ENCODE results near the gene CDK6.
"Not testable (repeated sequence)": the region's sequence is repeated elsewhere in the genome, so short reads cannot be mapped to it uniquely, and the experiment has no call there.

The CDK6 gene

DNA sequence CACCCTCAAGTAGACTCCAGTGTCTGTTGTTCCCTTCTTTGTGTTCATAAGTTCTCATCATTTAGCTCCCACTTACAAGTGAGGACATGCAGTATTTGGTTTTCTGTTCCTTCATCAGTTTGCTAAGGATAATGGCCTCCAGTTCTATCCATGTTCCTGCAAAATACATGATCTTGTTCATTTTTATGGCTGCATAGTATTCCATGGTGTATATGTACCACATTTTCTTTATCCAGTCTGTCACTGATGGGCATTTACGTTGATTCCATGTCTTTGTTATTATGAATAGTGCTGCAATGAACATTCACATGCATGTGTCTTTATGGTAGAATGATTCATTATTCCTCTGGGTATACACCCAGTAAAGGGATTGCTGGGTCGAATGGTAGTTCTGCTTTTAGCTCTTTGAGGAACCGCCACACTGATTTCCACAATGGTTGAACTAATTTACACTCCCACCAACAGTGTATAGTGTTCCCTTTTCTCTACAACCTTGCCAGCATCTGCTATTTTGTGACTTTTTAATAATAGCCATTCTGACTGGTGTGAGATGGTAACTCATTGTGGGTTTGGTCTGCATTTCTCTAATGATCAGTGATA lies 79.0 kb downstream of the CDK6 start:
- DNase-seq, result not testable (repeated sequence)

DNA sequence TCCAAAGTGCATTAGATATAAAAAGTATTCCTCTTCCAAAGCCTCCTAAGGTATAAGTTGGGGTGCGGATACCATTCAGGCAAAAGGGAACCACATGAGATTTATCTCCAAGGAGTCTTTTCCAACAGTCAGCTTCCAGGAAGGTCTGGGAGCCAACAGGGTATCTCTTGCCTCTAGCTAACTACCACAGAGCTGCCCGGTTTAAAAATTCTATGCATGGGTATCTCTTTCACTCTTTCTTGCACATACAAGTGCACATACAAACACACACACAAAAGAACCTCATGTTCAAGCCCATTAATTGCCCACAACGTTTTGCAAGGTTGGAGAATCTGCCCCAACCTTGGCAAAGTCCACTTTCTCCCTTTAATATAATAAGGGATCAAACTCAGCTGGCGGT lies 80.7 kb downstream of the CDK6 start:
- DNase-seq, result no peak

DNA sequence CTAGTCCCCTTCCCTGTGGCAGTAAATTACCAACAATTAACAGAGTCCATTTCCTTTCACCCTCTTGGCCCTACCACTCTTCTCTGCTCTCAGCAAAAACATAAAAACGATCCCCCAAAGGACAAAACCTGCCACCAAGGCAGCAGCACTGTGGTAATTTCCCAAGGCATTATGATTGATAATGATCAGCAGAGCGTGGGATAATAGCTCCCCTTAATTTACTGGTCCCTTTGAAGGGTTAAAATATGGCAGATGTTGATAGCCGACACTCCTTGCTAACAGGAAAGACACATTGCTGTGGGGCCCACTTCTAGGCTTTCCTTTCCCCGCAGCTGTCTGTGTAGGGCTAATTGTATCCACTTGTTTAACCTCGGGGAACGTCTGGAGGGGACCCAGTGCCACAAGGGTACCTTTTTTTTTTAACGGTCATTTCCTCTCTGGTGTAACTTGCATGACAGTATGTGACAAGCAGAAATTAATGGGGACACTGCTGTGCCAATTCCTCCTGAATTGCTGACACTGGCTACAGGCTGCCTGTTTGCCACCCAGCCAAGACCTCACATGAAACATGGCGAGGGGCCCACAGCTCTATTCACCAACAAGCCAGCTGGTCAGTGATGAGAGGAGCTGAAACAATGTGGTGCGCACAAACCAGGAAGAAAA lies 81.3 kb downstream of the CDK6 start:
- DNase-seq, result no peak

DNA sequence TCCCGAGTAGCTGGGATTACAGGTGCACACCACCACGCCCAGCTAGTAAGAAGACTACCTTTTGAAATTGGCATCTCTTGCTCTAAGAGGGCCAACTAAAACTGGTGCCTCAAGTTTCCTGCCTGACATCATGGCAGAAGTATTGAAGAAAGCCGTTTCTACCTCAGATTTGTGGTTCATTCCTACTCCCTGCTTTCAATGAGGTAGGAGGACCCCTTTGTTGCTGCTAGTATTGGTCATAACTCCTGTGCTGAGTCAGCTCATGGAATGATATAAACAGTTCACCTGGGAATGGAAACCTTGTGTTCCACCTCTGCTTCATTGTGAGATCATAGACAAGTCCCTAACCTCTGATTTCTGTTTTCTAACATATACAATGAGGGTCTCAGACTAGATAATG lies 82.8 kb downstream of the CDK6 start:
- no peak for DNase-seq

DNA sequence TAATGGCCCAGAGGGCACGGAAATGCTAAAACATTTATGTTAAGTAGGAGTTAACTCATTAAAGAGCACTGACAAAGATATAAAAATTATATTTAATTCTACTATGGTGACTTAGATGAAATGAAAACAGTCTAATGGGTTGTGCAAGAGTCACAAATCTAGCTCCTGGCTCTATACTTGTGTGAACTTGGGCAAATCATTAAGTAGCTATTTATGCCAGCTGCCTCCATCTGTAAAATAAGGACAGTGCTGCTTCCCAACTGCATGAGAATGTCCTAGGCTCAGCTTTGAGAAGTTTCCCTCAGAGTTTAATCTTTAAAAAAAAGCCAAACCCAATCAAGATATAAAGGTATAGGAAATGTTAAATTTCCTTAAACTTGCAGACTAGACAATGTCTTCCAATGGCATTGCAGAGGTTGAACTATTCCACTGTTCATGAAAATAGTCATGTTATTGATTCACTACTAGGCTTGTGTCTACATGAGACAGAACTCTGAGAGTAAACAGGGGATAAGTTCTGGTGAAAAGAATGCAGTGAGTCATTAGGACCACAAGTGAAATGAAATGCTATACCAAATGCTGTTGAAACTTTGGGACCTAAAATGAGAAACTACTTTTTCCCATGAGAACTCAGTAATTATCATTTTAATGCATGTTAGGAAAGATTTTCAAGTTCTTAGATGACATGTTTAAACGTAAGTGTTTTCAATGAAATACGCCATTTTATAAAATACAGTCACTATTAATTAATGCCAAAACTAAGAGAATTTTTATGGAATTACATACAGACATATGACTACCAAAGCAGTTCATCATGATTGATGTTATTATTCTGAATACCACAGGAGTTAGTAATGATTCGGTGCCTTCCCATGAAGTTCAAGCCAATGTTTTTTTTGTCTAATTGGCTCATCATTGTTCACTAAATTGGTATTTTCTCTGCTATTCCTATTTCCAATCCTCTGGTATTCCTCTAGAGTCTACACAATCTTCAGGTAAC lies 84.2 kb downstream of the CDK6 start:
- no peak for DNase-seq

DNA sequence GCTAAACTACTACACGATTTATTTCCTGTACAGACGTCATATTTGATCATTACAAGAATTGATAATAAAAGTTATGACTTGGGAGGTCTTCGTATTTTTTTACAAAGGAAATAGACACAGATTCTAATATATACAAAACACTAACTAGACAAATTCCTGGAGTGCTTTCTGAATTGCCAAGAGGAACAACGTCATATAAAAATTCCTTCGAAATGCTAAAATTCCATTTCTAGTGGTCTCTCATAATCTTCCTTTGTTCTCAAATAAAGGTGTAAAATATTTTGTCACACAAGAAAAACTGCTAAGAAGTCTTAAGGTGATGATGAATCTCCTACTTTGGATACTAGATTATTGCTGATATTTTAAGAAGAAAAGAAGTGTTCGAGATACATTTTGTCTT lies 85.4 kb downstream of the CDK6 start:
- DNase-seq, result no peak

DNA sequence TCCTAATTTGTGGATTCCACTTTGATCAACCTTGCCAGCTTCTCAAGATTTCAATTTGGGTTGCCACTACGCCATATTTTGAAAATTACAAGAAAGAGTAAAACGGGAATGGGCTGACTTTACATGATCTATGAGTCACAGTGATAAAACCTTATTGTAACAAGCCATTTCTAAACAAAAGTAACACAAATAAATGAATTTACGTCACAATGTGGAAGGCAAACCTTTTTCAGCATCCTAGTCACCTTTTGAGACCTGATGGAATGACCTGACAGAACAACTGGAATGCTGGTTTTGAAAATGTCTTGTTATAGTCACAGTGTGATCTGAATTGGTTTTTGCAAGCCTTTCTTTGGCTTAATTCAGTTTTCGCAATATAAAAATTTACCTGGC lies 85.9 kb downstream of the CDK6 start:
- DNase-seq, result no peak

DNA sequence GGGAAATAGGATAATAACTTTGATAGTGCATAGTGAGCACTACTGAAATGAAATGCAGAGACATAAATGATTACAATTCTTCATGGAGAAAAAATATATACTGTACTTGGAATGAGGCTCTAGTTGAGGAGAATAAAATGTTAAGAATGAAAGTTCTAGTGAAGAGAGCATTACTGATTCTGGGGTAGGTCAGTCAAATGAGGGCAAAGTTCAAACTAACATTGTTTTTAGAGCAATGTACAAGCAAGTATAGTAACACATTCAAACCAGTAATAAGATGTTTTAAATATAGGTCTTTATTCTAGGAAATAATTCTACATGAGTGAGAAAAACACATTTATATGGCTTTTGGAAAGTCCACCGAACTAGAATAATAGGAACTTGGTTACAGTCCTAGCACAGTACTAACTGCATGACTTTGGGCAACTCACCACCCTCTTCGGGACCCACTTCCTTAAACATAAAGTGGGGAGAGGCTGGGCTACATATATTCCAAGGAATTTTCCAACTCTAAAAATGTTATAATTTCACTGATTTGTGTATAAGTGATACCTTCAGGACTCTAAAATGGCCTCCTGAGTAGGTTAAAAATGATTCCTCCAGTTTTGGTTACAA lies 86.4 kb downstream of the CDK6 start:
- DNase-seq, result no peak

DNA sequence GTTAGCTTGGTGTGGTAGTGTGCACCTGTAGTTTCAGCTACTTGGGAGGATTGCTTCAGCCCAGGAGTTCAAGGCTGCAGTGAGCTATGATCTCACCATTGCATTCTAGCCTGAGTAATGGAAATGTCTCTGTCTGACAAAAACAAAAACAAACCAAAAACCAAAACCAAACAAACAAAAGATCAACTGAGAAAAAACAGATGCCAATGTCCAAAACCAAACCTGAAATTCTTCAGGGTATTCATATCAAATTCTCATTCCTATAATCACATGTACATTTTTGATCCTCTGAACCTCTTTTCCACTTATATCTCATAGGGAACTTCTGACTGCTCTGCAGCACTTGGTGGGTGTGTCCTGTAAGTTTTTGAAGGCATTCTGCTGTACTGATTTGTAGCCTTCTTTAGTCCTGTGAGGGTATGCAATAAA lies 87.0 kb downstream of the CDK6 start:
- DNase-seq, result no peak

DNA sequence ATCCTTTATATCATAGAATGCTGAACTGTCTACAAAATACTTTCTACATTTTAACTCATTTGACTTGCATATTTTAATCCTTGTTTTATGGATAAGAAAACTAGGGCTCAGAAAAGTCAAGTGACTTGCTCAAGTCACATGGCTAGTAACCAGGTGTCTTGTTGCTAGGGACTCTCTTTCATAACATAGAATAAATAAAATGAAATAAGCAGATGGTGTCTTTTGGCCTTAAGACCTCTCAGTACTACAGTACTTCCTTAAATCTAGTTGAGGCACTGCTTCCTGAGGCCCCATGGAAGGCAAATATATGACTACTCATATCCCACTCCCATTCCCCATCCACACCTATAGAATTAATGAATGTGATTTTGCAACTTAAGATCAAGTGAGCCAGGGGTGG lies 87.9 kb downstream of the CDK6 start:
- no peak for DNase-seq

DNA sequence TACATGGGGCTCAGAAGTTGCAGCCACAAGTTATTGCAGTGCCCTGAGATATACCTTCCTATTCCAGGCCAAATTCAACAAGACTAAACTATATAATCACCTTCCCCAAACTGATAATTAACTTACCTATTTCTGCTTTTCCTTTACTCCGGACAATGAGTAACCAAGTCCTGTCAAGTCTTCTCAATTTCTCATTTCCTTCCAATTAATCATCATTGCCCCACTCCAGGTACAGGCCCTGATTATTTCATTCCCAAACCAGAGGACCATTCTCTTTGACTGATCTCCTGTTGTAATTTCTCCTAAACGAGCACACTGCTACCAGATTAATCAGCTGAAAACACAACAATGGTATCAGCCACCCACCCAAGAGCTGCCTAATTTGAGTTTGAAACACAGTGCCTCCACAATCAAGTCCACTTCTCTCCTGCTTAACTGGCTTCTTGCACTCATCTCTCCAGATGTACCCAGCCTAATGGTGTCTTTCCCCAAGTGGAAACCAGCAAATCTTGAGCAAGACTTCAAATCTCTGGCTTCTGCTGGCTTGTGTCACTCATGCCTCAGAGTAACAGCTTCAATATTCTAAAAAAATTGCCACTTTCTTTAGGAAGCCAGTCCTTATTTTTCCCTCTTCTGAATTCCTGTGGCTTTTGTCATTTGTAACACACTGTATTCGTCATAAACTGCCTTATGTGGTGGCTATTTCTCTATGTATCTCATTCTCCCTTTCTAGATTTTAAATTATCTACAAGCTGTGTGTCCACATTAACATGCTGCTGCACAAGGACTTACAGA lies 89.1 kb downstream of the CDK6 start:
- no peak for DNase-seq

DNA sequence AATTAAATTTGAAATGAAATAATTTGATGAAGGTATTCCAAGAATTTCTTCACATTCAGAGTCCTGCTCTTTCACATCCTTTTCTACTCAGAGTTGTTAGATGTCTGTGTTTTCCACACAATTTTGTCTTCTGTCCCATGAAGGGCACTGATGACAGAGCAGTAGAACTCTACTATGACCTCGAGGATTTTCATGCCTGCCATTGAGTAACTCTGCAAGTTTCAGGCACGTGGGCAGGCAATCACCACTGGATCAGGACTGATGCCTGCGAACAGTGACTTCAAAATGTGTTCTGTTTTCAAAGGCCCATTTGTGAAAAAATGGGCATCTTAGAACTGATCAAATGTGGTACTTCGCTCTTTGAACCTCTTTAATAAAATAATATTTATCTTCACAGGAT lies 91.1 kb downstream of the CDK6 start:
- no peak for DNase-seq

DNA sequence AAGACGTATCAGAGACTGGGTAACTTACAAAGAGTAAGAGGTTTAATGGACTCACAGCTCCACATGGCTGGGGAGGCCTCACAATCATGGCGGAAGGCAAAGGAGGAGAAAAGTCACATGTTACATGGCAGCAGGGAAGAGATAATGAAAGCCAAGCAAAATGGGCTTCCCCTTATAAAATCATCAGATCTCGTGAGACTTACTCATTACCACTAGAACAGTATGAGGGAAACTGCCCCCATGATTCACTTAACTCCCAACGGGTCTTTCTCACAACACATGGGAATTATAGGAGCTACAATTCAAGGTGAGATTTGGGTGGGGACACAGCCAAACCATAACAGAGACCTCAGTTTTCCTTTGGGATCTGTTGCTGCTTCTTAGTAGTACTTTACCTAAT lies 92.2 kb downstream of the CDK6 start:
- DNase-seq, result not testable (repeated sequence)

DNA sequence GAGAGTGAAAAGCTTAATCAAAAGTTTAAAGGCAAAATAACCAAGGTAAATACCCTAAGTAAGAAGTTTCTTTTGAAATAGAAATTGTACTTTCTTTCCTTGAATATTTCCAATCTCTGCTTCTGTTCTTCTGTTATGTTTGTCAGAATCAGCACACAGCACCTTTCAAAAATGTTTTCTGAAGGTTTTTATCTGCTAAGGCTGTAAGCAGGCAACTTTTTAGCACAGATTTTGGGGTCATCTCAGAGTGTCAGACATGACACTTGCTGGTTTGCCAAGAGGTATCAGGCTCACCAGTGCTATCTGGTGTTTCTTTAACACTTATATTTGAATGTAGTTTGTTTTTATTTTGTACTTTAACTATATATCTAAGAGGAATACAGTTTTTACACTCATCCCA lies 94.2 kb downstream of the CDK6 start:
- no peak for DNase-seq

DNA sequence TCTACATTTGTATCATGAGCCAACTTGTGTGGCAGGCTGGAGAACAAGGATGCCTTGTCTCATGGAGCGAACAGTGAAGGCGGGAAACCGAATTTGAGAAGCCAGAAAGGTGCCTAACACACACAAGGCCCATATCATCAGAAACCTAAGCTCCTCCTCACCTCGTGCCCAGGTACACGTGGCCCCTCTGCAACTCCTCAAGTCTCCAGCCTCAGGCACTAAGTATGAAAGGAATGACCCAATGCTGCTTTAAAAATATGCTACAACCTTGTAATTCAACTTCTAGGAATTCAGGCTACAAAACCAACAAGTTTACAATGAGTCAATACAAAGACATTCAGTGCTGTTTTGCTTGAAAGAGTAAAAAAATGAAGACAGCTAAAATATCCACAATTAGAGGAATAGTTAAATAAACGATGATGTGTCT lies 95.7 kb downstream of the CDK6 start:
- no peak for DNase-seq

DNA sequence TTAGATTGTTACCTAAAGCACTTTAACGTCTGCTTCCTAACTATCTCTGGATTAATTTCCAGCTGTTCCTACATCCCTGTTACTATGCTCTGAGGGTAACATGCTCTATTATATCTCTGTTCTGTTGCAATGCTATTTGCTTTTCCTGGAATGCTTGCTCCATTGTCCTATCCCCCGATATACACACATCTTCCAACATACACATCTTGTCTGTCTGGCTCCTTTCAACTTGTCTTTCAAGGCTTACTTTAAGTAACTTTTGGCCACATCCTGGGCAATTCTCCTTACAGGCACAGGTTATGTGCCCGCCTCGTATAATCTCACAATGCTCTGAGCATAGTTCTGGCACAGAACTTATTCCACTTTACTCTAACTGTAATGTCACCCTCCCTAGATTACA lies 96.2 kb downstream of the CDK6 start:
- no peak for DNase-seq

DNA sequence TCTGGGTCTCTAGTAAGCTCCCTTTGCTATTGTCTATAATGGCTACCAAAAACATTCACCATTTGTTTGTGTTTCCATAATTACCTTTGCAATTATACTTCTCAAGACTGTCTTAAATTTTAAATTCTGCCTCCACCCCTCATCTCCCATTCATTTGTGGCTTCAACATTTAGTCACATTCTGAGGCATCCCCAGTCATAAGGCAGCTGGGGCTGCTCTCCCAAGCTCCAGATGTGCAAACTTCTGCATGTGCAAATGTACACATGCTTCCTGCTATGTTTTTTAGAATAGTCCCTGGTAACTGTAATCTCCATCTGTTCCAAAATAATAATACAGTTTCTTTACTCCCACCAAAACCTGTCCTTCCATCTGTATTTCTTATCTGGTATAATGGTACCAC lies 97.3 kb downstream of the CDK6 start:
- no peak for DNase-seq

DNA sequence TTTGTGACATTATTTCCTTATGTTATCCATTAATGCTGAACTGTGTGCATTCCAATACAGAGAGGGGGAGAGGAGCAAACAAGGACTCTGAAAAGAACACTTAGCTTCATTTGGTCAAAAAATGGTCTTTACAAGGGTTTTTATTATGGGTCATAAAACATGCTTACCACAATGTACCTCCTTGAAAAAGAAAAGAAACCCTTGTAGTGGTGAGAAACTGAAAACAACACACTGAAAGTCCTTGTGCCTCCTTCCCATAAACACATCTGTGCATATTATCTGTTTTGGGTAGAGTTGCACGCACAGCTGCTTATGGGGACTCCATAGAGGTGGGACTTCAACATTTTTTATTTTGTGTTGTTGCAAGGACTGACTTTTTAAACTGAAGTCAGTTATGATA lies 98.7 kb downstream of the CDK6 start:
- DNase-seq, result no peak

DNA sequence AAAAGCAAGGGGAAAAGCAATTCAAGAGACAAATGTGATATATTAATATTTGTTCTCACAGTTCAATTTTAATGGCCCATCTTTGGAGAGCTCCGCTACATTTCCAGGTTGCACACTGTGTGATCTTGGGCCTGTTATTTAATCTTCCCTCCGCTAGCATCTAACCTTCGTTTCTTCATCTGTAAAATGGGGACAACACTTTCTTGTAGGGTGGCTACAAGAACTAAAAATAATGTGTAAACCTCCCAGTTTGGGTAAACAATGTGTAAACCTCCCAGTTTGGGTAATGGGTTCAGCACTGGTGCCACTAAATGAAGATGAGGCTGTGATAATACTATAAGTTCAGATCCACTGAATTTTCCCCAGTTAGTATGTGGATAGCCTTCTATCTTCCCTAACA lies 99.5 kb downstream of the CDK6 start:
- DNase-seq, result no peak

DNA sequence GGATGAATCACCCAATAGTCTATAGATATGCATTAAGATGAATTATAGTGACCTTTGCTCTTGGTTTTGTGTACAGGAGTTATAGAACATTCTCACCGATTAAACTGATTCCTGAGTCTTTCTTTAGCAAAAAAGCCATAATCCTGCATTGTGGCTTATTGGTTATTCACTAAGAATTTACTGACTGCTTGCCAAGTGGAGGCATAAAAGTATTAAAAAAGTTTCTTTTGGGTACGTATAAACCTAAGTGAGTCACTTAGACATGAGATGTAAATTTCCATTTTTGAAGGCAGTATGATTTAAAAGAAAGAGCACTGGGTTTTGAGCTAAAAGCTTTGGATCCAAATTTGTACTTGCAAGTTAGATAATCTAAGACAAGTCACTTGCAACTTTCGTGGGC lies 100.7 kb downstream of the CDK6 start:
- DNase-seq, result no peak

DNA sequence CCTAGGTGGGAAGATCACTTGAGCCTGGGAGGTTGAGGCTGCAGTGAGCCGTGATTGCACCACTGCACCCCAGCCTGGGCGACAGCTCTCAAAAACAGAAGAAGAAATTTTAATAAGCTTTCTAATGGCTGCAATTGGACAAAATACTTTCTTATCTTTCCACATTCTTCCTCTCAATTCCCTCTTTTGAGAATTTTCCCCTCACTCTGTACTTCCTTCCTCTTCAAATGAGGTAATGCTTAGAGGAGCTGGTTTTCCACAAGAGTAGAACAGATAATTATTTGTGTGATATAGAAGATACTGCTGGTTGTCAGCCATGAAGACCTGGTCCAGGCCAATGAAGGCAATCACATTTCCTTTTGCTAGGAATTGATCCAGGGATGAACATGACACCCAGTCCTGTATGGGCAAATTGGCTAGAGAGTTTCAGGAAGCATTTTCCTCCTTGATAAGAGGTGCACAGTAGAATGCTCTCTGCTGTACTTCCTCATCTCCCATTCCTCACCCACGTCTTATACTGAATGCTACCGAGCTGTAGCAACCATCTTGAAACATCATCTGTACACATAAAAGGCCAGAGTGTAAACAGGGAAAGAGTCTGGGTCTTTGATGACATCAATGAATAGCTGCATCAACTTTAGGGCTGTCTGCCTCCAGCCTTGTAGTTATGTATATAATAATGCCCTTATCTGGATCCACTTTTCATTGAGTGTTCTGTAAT lies 103.9 kb downstream of the CDK6 start:
- DNase-seq, result no peak
